PC-3 (cell line): ENCODE results near the gene PRF1. TPM values are rescaled to one million over a fixed set of nuclear protein-coding genes. Genes with fewer than 3 reads are reported as not detected.

Source experiments
- ATAC-seq: fragments of 200-7000 bp; cut with Tn5 transposase; 2 replicates; pipeline ENCODE4 v1.9.1; 2020; ENCODE audit warnings: mild to moderate bottlenecking, moderate library complexity
- BruUV-seq: library from RNA; stranded (reverse); fragments of 400-500 nt; replicated peaks from 2 replicates; lab custom pipeline; 2021; lab: Mats Ljungman, UMichigan
- CTCF ChIA-PET: fragments of 300-600 bp; sonication (Branson Sonifier 250); formaldehyde crosslinking; loops from one replicate; lab custom pipeline; 2022; ENCODE audit warnings: antibody characterized with exemption; lab: Charles Lee
- POLR2A ChIA-PET: fragments of 300-600 bp; sonication (Branson Sonifier 250); formaldehyde crosslinking; loops from one replicate; lab custom pipeline; 2022; ENCODE audit warnings: antibody characterized with exemption; ENCODE audit not compliant: unreplicated experiment; lab: Charles Lee
- DNase-seq: peaks from one replicate; pipeline ENCODE4 v3.0.0-alpha.2; 2015
- H2AFZ ChIP-seq: fragments of 300-600 bp; sonication (generic); 2 replicates; pipeline ENCODE4 v1.6.0; 2016; ENCODE audit warnings: antibody characterized with exemption, low read length
- H3F3A ChIP-seq: fragments of 300-600 bp; sonication (generic); one replicate; pipeline ENCODE4 v1.6.0; 2017; ENCODE audit warnings: antibody characterized with exemption, low read length, control low read depth, mild to moderate bottlenecking; ENCODE audit not compliant: unreplicated experiment
- H3K27ac ChIP-seq: fragments of 300-600 bp; sonication (generic); 2 replicates; pipeline ENCODE4 v1.5.1; 2016; ENCODE audit warnings: mild to moderate bottlenecking, low read length
- H3K27me3 ChIP-seq: fragments of 300-600 bp; sonication (generic); 2 replicates; pipeline ENCODE4 v1.6.1; 2016; ENCODE audit warnings: low read length, mixed read lengths
- H3K36me3 ChIP-seq: fragments of 300-600 bp; sonication (generic); 2 replicates; pipeline ENCODE4 v1.6.1; 2016; ENCODE audit warnings: low read depth, mixed run types, low read length, mixed read lengths
- H3K4me1 ChIP-seq: fragments of 300-600 bp; sonication (generic); 2 replicates; pipeline ENCODE4 v1.5.1; 2016; ENCODE audit warnings: low read length; ENCODE audit not compliant: insufficient read depth
- H3K4me2 ChIP-seq: fragments of 300-600 bp; sonication (generic); 2 replicates; pipeline ENCODE4 v1.6.0; 2016; ENCODE audit warnings: low read length
- H3K4me3 ChIP-seq: fragments of 300-600 bp; sonication (generic); 2 replicates; pipeline ENCODE4 v1.5.1; 2016; ENCODE audit warnings: mild to moderate bottlenecking, low read length, mixed read lengths
- H3K79me2 ChIP-seq: fragments of 300-600 bp; sonication (generic); 2 replicates; pipeline ENCODE4 v1.6.1; 2017; ENCODE audit warnings: low read length, mixed read lengths
- H3K9ac ChIP-seq: fragments of 300-600 bp; sonication (generic); 2 replicates; pipeline ENCODE4 v1.6.0; 2016; ENCODE audit warnings: mild to moderate bottlenecking, low read length
- H3K9me2 ChIP-seq: fragments of 300-600 bp; sonication (generic); replicated peaks from 2 replicates; pipeline ENCODE4 v1.6.1; 2016; ENCODE audit warnings: mixed run types, low read length, mixed read lengths
- H3K9me3 ChIP-seq: fragments of 300-600 bp; sonication (generic); 2 replicates; pipeline ENCODE4 v1.6.1; 2016; ENCODE audit warnings: low read length, mixed read lengths
- H4K20me1 ChIP-seq: fragments of 300-600 bp; sonication (generic); 2 replicates; pipeline ENCODE4 v1.6.1; 2016; ENCODE audit warnings: low read length, mixed read lengths
- EZH2 ChIP-seq: fragments of 300-600 bp; sonication (generic); IDR thresholded peaks from one replicate; pipeline ENCODE4 v1.6.1; 2017; ENCODE audit warnings: antibody characterized with exemption, mild to moderate bottlenecking, low read length; ENCODE audit not compliant: unreplicated experiment
- EZH2phosphoT487 ChIP-seq: fragments of 300-600 bp; sonication (generic); IDR thresholded peaks from 2 replicates; pipeline ENCODE4 v1.6.1; 2018; ENCODE audit warnings: mild to moderate bottlenecking, antibody characterized with exemption, low read length, borderline replicate concordance
- intact Hi-C: fragments of 100-400 bp; cut with micrococcal nuclease; formaldehyde crosslinking; loops from 2 replicates; pipeline ENCODE4 v1.9.0; 2023
- total RNA-seq: library from RNA; depleted of rRNA; stranded (reverse); fragments of >200 nt; gene quantifications from 2 replicates; pipeline ENCODE4 v1.2.3, GENCODE V29; 2014
- TF ChIP-seq, protein P1 (sequence below): fragments of 300-600 bp; sonication (generic); conservative IDR thresholded peaks from 2 replicates; pipeline ENCODE4 v1.5.1; 2017; ENCODE audit warnings: antibody characterized with exemption, low read depth, mild to moderate bottlenecking, low read length

Gene PRF1
- total RNA-seq, 1 experiment from 2014 or later = not detected

DNA sequence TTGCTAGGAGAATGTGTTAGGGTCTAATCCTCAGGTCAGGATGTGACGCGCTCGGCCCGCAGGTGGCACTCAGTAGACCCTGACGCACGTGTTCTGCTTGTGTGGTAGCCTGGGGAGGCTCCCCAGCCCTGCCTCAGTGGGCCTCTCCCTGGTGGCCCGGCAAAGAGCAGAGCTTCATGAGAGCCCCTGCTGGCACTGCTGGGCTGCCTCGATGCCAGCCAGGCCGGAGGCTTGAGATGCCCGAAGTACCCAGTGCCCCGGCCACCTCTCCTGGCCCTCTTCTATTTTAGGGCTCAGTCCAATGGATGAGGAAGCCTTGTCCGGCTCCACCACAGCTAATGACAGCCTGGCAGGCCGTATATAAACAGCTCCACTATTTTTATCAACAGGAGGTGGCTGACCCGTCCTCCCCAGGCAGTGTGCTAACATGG, 42.0 kb downstream of the PRF1 start:
- intact Hi-C loops = no loop called here
- H3K27ac ChIP-seq = no peak overlapping the region
- H3K4me3 ChIP-seq = no peak overlapping the region
- TF ChIP-seq EZH2phosphoT487 (no peak), EZH2 (no peak)
- TF ChIP-seq, protein P1, sequence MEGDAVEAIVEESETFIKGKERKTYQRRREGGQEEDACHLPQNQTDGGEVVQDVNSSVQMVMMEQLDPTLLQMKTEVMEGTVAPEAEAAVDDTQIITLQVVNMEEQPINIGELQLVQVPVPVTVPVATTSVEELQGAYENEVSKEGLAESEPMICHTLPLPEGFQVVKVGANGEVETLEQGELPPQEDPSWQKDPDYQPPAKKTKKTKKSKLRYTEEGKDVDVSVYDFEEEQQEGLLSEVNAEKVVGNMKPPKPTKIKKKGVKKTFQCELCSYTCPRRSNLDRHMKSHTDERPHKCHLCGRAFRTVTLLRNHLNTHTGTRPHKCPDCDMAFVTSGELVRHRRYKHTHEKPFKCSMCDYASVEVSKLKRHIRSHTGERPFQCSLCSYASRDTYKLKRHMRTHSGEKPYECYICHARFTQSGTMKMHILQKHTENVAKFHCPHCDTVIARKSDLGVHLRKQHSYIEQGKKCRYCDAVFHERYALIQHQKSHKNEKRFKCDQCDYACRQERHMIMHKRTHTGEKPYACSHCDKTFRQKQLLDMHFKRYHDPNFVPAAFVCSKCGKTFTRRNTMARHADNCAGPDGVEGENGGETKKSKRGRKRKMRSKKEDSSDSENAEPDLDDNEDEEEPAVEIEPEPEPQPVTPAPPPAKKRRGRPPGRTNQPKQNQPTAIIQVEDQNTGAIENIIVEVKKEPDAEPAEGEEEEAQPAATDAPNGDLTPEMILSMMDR = no peak
- DNase-seq = no peak
- H3K79me2 ChIP-seq = no peaks in the 10 kb centered on the region
- no TSS peak for BruUV-seq
- no peaks in the 10 kb centered on the region for H3K4me1 ChIP-seq
- no peaks in the 10 kb centered on the region for H3K36me3 ChIP-seq
- no peaks in the 10 kb centered on the region for H4K20me1 ChIP-seq
- ChIA-PET CTCF (no interaction called here), POLR2A (no interaction called here)
- no peak overlapping the region for H3K9ac ChIP-seq
- no peaks in the 10 kb centered on the region for H3K9me2 ChIP-seq
- no peaks in the 10 kb centered on the region for H3K27me3 ChIP-seq
- H3K4me2 ChIP-seq = no peak overlapping the region
- no peaks in the 10 kb centered on the region for H3F3A ChIP-seq
- H2AFZ ChIP-seq = no peak overlapping the region
- no peaks in the 10 kb centered on the region for H3K9me3 ChIP-seq
- no peak for ATAC-seq

DNA sequence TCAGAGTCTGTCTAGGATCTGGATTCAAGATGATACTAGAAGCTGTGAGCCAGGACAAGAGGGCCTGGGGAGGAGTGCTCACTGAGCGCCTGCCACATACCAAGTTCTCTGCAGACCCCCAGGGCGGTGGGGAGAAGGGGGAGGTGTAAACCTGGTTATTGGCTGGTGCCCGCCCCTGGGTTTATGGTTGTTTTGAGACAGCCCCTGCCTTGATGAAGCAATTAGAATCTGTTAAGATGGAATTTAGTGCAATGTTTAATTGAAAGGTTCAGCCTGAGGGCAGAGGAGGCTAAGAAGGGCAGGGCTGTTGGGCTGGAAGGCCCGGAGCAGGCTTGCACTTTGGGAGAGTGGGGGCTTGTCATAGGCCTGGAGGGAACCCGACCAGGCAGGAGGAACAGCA, 42.7 kb downstream of the PRF1 start:
- H3F3A ChIP-seq = no peaks in the 10 kb centered on the region
- BruUV-seq = no TSS peak
- H4K20me1 ChIP-seq = no peaks in the 10 kb centered on the region
- no peak overlapping the region for H3K9ac ChIP-seq
- H3K4me1 ChIP-seq = no peaks in the 10 kb centered on the region
- peak overlapping the region; percentile 73 for H3K4me2 ChIP-seq
- ChIA-PET CTCF (no interaction called here), POLR2A (no interaction called here)
- TF ChIP-seq EZH2phosphoT487 (no peak), EZH2 (no peak)
- TF ChIP-seq, protein P1 = no peak
- no peaks in the 10 kb centered on the region for H3K9me2 ChIP-seq
- no peak overlapping the region for H2AFZ ChIP-seq
- H3K27me3 ChIP-seq = no peaks in the 10 kb centered on the region
- ATAC-seq = no peak
- no peaks in the 10 kb centered on the region for H3K9me3 ChIP-seq
- DNase-seq = no peak
- no peaks in the 10 kb centered on the region for H3K36me3 ChIP-seq
- H3K79me2 ChIP-seq = no peaks in the 10 kb centered on the region
- no peak overlapping the region for H3K4me3 ChIP-seq
- H3K27ac ChIP-seq = no peak overlapping the region
- intact Hi-C loops = loop anchor here (1.0 to 2.0 kb wide), 3 partner anchors 199 to 321 kb away; no protein-coding TSS in a partner anchor

DNA sequence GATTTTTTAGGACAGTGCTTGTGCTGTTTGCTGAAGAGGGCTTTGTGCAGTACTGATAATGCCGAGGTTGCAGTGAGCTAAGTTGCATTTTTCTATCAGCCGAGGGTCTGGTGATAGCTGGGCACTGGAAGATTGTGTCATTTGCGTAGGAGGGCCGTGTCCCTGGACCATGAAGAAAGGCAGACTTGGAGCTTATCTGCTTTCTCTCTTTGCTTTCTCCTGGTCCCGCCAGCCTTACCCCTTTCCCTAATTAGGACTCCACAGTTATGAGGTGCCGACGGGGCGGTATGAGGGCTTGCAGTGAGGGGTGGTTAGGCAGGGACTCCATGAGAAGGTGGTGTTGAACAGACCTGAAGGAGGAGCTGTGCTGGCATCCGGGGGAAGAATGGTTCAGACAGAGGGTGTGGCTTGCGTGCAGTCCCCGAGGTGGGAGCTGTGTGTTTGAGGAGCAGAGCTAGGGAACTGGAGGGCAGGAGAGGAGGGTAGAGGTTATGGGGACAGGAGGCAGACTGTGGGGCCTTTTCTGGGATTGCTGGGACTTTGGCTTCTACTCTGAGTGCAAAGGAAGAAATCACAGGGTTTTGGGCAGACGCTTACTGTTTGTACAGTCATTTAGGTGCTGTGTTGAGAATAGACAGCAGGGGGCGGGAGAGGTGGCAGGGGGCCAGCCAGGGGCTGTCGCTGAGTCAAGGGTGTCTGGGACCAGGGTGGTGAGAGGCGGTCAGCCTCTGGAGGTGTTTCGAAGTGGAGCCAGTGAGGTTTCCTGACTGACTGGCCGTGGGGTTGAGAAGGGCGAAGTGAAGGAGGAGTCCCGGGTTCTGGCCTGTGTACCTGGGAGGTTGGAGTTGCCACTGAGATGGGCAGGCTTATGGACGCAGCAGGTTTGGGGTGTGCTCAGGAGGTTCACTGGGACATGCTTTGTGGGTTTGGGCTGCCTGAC, 43.4 kb downstream of the PRF1 start:
- ATAC-seq = peak; percentile 88
- H3K27ac ChIP-seq = no peak overlapping the region
- H3K36me3 ChIP-seq = no peaks in the 10 kb centered on the region
- H3K4me3 ChIP-seq = peak overlapping the region; percentile 56
- H3K4me1 ChIP-seq = no peaks in the 10 kb centered on the region
- H3K9me2 ChIP-seq = no peaks in the 10 kb centered on the region
- no peaks in the 10 kb centered on the region for H3F3A ChIP-seq
- no peaks in the 10 kb centered on the region for H3K27me3 ChIP-seq
- no peaks in the 10 kb centered on the region for H3K79me2 ChIP-seq
- peak overlapping the region; percentile 71 for H2AFZ ChIP-seq
- ChIA-PET CTCF (interaction anchor here (0.6 to 1.1 kb wide), 5 partner anchors 17 to 257 kb away, joined by 3 to 5 read pairs (median 4); partner anchors contain the start of gene SGPL1), POLR2A (no interaction called here)
- TF ChIP-seq, protein P1 = peak; percentile 96
- TF ChIP-seq EZH2phosphoT487 (no peak), EZH2 (no peak)
- H3K9me3 ChIP-seq = no peaks in the 10 kb centered on the region
- DNase-seq = peak; percentile 91
- BruUV-seq = no TSS peak
- H3K9ac ChIP-seq = 0 out of 2 replicates have a peak overlapping the region, but pooled peaks have one; percentile 7
- no peaks in the 10 kb centered on the region for H4K20me1 ChIP-seq
- peak overlapping the region; percentile 73 for H3K4me2 ChIP-seq
- intact Hi-C loops = loop anchor here (1.0 to 2.0 kb wide), 3 partner anchors 200 to 322 kb away; no protein-coding TSS in a partner anchor
